ENCODE data around the gene RITA1.

DNA sequence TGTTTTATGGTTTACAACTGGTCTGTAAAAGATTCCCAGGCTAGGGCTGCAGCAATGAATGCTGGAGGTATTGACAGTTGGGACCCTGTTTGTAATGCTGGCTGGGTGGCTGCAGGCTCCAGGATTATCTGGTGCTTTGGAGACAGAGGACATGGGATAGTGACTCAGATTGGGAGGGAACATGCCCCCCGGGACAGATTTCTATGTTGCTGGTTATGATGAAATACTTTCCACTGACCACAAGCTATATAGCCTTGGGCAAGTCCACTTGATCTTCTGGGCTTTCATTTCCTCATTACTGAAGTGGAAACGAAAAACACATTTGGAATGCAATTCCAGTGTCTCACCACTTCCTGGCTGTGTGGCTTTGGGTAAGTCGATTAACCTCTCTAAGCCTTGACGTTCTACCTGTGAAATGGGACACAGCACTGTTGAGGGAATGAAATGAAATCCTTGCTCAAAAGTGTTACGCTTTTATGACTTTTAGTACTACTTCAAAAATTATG is 29.4 kb downstream of the RITA1 start:
- TF ChIP-seq, protein P1, sequence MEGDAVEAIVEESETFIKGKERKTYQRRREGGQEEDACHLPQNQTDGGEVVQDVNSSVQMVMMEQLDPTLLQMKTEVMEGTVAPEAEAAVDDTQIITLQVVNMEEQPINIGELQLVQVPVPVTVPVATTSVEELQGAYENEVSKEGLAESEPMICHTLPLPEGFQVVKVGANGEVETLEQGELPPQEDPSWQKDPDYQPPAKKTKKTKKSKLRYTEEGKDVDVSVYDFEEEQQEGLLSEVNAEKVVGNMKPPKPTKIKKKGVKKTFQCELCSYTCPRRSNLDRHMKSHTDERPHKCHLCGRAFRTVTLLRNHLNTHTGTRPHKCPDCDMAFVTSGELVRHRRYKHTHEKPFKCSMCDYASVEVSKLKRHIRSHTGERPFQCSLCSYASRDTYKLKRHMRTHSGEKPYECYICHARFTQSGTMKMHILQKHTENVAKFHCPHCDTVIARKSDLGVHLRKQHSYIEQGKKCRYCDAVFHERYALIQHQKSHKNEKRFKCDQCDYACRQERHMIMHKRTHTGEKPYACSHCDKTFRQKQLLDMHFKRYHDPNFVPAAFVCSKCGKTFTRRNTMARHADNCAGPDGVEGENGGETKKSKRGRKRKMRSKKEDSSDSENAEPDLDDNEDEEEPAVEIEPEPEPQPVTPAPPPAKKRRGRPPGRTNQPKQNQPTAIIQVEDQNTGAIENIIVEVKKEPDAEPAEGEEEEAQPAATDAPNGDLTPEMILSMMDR (IDR thresholded peaks at IDR 0.05; ENCODE audit: low read depth, low read length), result no peak
- no peak for TF ChIP-seq EZH2phosphoT487 (IDR thresholded peaks at IDR 0.05; ENCODE audit: low read depth)

Measured in OCI-LY3 (cell line).